Umbilical cord (tissue), 1 donor: ENCODE results near the gene CPNE7. TPM values are rescaled to one million over a fixed set of nuclear protein-coding genes. Genes with fewer than 3 reads are reported as not detected.

ENCODE experiments used
- total RNA-seq: library from RNA; depleted of rRNA; stranded (reverse); fragments of >200 nt; gene quantifications from one replicate; pipeline ENCODE4 v1.2.3, GENCODE V29; 2014; ENCODE audit warnings: low replicate concordance; ENCODE audit not compliant: insufficient read depth

Gene CPNE7
- total RNA-seq, 1 donor from 2014 or later: not detected

Other genes starting within 250 kb of the CPNE7 start
- gene ANKRD11, start 85.2 kb upstream of the CPNE7 start, total RNA-seq: 43.8 TPM
- 121 TPM for gene SPG7, start 67.4 kb upstream of the CPNE7 start, total RNA-seq
- gene RPL13, start 15.1 kb upstream of the CPNE7 start, total RNA-seq: 2,788 TPM
- gene DPEP1, start 37.9 kb downstream of the CPNE7 start, total RNA-seq: 5.5 TPM
- gene CHMP1A, start 82.0 kb downstream of the CPNE7 start, total RNA-seq: 43.6 TPM
- gene SPATA33, start 82.1 kb downstream of the CPNE7 start, total RNA-seq: 1.9 TPM
- gene CDK10, start 110.9 kb downstream of the CPNE7 start, total RNA-seq: 35.4 TPM
- gene SPATA2L, start 125.9 kb downstream of the CPNE7 start, total RNA-seq: 12.5 TPM
- 9.1 TPM for gene VPS9D1, start 145.1 kb downstream of the CPNE7 start, total RNA-seq
- 14.9 TPM for gene ZNF276, start 145.8 kb downstream of the CPNE7 start, total RNA-seq
- 34.7 TPM for gene FANCA, start 240.9 kb downstream of the CPNE7 start, total RNA-seq